ENCODE measurements around the gene KCNQ1.

The KCNQ1 gene

DNA sequence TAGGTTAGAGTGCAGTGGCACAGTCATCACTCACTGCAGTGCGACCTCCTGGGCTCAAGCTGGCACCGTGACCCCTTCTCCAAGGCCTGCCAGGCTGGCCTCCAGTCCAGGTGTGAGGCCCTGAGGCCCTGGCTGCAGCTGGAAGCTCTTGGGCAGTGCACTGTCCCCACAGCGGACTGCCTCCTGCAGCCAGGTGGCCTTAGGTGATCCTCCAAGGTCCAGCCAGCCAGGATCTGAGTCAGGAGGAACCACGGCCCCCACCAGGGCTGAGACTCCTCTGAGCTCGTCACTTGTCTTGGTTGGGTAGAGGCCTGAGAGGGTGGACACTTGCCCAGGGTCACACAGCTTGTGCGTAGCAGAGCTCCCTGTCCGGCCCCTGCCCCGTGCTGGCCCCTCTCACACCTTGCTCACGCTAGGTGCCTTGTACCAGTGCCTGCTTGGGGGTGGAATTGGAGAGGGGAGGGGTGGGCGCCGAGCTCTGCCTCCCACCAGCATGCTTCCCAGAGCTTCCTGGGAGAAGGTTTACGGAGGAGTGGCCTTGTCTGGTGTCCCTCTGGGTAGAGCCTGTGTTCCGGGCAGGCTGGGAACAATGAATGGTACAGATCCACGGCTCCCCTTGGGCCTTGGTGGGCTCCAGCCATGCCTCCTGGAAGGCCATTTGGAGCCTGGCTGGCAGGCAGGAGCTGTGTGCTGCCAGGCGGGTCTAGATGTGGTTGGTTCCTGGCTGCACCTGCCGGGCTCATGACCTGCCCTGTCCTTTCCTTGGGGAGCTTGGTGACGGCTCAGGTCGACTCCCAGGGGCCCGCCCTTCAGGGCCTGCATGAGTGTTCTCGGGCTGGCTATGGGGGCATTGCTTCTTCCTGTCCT lies 20.6 kb downstream of the KCNQ1 start:
- no peaks in the 10 kb centered on the region for H3K27me3 Mint-ChIP-seq
- H3K9me3 Mint-ChIP-seq, result no peaks in the 10 kb centered on the region
- H3K4me1 Mint-ChIP-seq (ENCODE audit: low read depth), result peaks cover 37% of the 10 kb centered on the region
- no peak overlapping the region for H3K27ac Mint-ChIP-seq
- H3K4me3 Mint-ChIP-seq, result no peak overlapping the region
- no peaks in the 10 kb centered on the region for H3K36me3 Mint-ChIP-seq (ENCODE audit: low read depth)

DNA sequence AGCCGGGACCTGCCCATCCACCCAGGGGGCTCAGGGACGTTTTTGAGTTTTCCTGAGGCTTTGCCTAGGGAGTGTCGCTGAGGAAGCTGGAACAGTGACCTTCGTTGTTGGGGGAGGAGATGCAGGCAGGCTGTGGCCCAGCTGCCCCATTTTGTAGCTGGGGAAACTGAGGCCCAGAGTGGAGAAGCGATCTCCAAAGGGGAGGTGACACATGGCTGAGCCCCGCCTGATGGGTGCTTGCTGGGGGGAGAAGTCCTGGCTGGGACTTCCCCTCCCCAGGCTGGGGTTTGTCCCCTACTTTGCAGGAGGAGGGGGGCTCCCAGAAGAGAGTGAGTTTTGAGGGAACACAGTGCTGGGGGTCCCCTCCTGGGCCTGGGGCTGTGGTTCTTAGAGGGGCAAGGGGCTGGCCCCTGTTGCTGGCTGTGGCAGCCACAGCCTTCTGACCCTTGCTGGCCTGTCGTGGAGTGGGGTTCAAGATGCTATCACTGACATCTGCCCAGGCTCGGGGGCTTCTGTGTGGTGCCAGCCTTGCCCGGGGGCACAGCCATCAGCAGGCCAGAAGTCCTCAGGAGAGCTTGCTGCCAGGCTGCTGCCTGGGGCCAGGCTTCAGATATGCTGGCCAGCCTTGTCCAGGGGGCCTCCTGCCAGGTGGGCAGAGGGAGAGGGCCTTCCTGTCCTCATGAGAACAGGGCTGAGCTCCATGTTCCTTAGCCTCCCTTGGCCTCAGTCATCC lies 21.4 kb downstream of the KCNQ1 start:
- H3K27me3 Mint-ChIP-seq, result no peaks in the 10 kb centered on the region
- peaks cover 37% of the 10 kb centered on the region for H3K4me1 Mint-ChIP-seq (ENCODE audit: low read depth)
- no peak overlapping the region for H3K4me3 Mint-ChIP-seq
- no peaks in the 10 kb centered on the region for H3K36me3 Mint-ChIP-seq (ENCODE audit: low read depth)
- H3K27ac Mint-ChIP-seq, result no peak overlapping the region
- H3K9me3 Mint-ChIP-seq, result no peaks in the 10 kb centered on the region

DNA sequence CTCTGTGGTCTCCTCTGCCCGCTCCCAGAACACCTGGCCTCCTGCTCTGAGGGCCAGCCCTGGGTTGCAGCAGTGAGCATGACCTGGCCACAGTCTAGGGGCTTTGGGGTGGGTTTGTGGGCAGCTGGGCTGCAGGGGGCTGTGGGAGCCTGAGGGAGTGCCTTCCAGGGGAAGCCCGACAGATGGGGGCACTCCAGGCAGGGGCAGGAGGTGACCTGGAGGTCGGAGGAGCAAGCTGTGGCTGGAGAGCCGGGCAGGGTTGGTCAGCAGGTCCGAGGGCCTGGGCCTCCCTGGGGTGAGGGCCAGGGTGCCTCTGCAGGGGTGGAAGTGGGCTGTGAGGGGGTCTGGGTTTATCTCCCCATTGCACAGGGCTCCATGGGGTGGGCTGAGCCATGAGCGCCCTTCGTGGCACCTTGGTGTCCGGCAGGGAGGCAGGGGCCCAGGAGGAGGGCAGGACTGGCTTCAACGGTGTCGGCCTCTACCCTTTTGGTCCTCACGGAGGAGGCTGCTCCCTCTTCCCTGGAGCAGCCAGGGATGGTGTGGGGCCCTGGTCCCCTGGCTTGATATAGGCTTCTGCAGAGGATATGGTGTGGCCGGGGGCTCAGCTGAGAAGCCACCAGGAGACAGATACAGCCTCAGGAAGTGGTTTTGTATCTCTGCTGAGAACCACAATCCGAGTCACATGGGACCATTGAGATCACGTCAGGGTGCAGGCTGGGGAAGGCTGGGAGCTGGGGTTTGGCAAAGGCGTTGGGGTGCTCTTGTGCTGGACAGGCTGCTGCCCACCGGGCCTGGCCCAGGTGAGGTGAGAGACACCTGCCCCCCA lies 22.3 kb downstream of the KCNQ1 start:
- peaks cover 44% of the 10 kb centered on the region for H3K4me1 Mint-ChIP-seq (ENCODE audit: low read depth)

DNA sequence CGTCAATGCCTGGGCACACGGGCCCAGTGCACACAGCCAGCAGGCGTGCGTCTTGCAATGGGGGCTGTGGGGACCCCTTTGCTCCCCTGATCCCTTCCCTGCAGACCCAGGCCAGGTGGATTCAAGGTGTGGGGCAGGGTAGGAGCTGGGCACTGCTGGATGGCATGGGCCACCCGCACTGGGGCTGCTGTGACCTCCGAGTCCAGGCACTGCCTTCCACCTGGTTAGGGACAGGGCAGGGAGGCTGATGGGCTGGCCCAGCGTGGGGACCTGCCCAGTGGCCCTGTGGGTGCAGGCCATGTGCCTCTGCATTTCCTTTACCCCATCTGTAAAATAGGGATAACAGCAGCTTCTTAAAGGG lies 22.9 kb downstream of the KCNQ1 start:
- Mint-ChIP-seq H3K4me1 (ENCODE audit: low read depth) (peaks cover 45% of the 10 kb centered on the region), H3K9me3 (no peaks in the 10 kb centered on the region), H3K27ac (no peak overlapping the region), H3K36me3 (ENCODE audit: low read depth) (no peaks in the 10 kb centered on the region), H3K27me3 (no peaks in the 10 kb centered on the region), H3K4me3 (no peak overlapping the region)

More for the DNA sequence above, 22.3 kb downstream of the KCNQ1 start:
- no peaks in the 10 kb centered on the region for H3K36me3 Mint-ChIP-seq (ENCODE audit: low read depth)
- no peak overlapping the region for H3K27ac Mint-ChIP-seq
- no peaks in the 10 kb centered on the region for H3K27me3 Mint-ChIP-seq
- no peaks in the 10 kb centered on the region for H3K9me3 Mint-ChIP-seq
- H3K4me3 Mint-ChIP-seq, result peak overlapping the region; percentile 5

DNA sequence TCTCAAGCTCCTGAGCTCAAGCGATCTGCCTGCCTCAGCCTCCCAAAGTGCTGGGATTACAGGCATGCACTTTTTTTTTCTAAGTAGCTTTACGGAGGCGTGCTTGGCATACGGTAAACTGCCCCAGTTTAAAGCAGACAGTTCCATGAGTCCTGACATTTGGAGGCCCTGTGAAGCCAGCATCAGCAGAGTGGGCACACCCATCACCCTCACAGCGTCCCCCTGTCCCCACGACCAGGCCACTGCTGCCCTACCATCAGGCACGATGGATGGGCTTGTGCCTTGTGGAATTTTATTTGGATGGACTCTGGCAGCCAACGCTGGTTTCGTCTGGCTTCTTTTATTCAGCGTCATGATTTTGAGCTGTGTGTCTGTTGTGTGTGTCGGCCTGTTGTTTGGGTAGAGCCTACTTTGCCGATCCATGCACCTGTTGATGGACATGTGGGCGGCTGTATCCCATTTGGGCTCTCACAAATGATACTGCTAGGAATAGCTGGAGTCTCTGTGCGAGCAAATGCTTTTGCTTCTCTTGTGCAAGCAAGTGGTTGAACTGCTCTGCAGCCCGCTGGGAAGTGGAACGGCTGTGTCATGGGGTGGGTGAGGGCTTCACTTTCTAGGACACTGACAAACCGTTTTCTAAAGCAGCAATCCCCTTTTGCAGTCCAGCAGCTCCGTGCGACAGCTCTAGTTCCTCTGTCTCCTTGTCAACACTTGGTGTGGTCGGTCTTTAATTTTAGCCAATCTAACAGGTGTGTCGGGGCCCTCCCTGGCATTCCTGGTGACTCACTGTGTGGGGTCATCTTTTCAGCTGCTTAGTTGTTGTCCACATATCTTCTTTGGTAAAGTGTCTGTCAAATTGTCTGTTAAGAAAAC lies 23.8 kb downstream of the KCNQ1 start:
- H3K4me3 Mint-ChIP-seq, result no peak overlapping the region
- H3K27me3 Mint-ChIP-seq, result no peaks in the 10 kb centered on the region
- H3K27ac Mint-ChIP-seq, result no peak overlapping the region
- H3K4me1 Mint-ChIP-seq (ENCODE audit: low read depth), result peaks cover 38% of the 10 kb centered on the region
- no peaks in the 10 kb centered on the region for H3K9me3 Mint-ChIP-seq
- H3K36me3 Mint-ChIP-seq (ENCODE audit: low read depth), result no peaks in the 10 kb centered on the region

DNA sequence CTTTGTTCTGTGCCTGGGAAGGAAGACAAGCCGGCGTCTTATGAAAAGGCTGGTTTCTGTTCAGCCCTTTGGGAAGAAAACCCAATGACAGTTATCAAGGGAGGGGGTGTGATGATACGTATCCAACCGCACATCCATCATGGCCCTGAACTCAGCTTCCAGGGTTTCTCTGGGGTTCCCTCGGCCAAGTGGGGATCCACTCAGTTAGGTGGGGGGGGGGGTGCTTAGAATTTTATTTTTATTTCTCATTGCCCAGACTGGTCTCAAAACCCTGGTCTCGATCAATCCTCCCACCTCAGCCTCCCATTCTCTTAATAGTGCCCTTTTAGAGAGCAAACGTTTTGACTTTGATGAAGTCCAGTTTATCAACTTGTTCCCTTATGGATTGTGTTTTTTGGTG lies 25.7 kb downstream of the KCNQ1 start:
- H3K4me1 Mint-ChIP-seq (ENCODE audit: low read depth), result peaks cover 36% of the 10 kb centered on the region
- H3K27ac Mint-ChIP-seq, result no peak overlapping the region
- H3K4me3 Mint-ChIP-seq, result no peak overlapping the region

DNA sequence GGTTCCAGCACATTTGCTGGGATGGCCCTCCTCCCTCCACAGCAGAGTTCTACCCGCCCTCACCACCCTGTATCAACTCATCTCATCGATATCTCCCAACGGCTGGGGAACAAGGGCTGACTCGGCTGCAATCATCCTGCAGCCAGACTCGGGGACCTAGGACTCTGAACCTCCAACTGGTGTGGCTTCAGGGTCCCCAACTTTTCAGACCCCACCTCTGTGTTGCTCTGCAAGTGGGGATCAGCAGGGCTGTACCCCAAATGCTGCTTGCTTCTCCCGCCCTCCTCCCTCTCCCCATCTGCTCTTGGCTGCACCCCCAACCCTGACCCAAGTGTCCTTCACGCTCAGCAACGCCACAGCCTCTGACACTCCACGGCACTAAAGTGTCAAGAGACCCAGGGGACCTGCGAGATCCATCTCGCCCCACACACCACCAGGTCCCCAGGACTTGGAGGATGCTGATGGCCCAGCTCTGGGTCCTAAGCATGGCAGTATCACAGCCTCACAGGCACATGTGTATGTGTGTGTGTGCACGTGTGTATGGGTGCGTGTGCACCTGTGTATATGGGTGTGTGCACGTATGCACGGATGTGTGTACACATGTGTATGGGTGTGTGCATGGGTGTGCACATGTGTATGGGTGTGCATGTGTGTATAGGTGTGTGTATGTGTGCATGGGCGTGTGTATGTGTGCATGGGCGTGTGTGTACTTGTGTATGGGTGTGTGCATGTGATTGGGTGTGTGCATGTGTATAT lies 26.4 kb downstream of the KCNQ1 start:
- peaks cover 32% of the 10 kb centered on the region for H3K4me1 Mint-ChIP-seq (ENCODE audit: low read depth)
- no peaks in the 10 kb centered on the region for H3K9me3 Mint-ChIP-seq
- no peaks in the 10 kb centered on the region for H3K27me3 Mint-ChIP-seq
- H3K4me3 Mint-ChIP-seq, result no peak overlapping the region
- H3K27ac Mint-ChIP-seq, result no peak overlapping the region
- no peaks in the 10 kb centered on the region for H3K36me3 Mint-ChIP-seq (ENCODE audit: low read depth)

More for the DNA sequence above, 25.7 kb downstream of the KCNQ1 start:
- H3K36me3 Mint-ChIP-seq (ENCODE audit: low read depth), result no peaks in the 10 kb centered on the region
- no peaks in the 10 kb centered on the region for H3K9me3 Mint-ChIP-seq
- H3K27me3 Mint-ChIP-seq, result no peaks in the 10 kb centered on the region

DNA sequence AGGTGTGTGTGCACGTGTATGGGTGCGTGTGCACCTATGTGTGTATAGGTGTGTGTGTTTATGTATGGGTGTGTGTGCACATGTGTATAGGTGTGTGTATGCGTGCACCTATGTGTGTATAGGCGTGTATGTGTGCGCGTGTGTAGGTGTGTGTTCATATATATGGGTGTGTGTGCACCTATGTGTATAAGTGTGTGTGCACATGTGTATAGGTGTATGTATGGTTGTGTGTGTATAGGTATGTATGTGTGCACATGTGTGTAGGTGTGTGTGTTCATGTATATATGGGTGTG lies 26.9 kb downstream of the KCNQ1 start:
- Mint-ChIP-seq H3K9me3 (no peaks in the 10 kb centered on the region), H3K36me3 (ENCODE audit: low read depth) (peaks cover under 1% of the 10 kb centered on the region), H3K4me1 (ENCODE audit: low read depth) (peaks cover 28% of the 10 kb centered on the region), H3K4me3 (no peak overlapping the region), H3K27me3 (no peaks in the 10 kb centered on the region), H3K27ac (no peak overlapping the region)

DNA sequence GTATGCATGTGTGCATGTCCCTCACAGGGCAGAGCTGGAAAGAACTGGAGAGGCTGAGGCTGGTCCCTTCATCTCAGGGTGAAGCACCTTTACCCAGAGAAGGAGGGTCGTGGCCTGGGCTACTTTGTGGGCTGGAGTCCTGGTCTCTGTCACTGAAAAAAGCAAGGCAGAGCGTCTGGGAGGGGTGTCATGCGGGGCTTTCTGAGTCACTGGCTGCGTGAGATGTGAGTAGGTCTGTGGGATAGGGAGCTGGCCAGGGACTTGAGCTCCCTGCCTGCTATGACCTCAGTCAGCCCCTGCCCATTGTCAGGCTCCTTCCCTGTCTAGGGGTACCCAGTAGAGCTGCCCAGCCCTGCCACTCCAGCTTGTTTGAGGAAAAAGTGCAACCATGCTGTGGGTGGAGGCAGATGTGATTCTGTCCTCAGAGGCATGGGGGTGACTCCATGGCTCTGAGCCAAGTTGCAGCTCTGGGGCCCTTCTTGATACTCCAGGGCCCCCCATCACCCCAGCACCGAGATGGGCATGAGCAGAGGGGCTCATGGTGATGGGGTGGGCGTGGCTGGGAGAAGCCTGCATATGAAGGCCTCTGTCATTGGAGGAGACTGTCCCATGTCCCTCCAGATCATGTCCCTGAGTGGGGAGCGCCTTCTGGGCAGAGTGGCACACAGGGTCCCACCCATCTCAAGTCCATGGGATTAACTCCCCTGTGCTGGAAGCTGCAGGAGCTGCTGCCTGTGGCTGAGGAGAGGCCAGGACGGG lies 27.8 kb downstream of the KCNQ1 start:
- peaks cover under 1% of the 10 kb centered on the region for H3K9me3 Mint-ChIP-seq
- H3K27me3 Mint-ChIP-seq, result no peaks in the 10 kb centered on the region
- peaks cover 19% of the 10 kb centered on the region for H3K4me1 Mint-ChIP-seq (ENCODE audit: low read depth)
- H3K27ac Mint-ChIP-seq, result no peak overlapping the region
- no peak overlapping the region for H3K4me3 Mint-ChIP-seq
- peaks cover 7% of the 10 kb centered on the region for H3K36me3 Mint-ChIP-seq (ENCODE audit: low read depth)

DNA sequence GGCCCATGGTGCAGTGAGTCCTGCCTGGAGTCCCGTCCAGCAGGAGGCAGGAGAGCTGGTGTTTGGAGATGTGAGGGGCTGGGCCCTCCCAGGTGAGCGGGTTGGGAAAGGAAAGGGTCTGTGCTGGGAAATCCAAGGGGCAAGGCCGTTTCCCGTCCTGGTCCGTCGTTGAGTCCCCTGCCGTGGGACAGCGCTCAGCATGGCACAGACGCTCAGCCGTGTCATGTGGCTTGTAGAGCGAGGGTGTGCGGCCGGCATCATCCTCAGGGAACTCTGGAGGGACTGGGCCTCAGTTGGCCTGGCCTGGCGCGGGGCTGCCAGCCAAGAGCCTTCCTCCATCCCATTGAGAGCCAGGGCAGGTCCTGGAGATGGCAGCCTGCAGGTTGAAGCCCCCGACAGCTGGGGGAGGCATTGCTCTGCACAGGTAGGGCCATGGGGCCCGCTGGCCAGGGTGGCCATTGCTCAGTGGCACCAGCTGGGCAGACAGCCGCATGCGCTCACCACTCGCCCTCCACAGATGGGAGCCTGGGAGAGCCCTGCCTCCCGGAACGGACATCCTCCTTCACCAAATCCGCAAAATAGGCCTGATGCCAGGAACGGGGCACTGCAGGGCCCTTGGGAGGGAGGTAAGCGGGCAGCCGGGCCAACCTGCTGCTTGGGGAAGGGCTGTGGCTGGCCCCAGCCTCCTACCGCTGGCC lies 28.7 kb downstream of the KCNQ1 start:
- no peaks in the 10 kb centered on the region for H3K27me3 Mint-ChIP-seq
- peaks cover 15% of the 10 kb centered on the region for H3K36me3 Mint-ChIP-seq (ENCODE audit: low read depth)
- peaks cover 18% of the 10 kb centered on the region for H3K4me1 Mint-ChIP-seq (ENCODE audit: low read depth)
- no peak overlapping the region for H3K4me3 Mint-ChIP-seq
- no peak overlapping the region for H3K27ac Mint-ChIP-seq
- H3K9me3 Mint-ChIP-seq, result peaks cover 9% of the 10 kb centered on the region

DNA sequence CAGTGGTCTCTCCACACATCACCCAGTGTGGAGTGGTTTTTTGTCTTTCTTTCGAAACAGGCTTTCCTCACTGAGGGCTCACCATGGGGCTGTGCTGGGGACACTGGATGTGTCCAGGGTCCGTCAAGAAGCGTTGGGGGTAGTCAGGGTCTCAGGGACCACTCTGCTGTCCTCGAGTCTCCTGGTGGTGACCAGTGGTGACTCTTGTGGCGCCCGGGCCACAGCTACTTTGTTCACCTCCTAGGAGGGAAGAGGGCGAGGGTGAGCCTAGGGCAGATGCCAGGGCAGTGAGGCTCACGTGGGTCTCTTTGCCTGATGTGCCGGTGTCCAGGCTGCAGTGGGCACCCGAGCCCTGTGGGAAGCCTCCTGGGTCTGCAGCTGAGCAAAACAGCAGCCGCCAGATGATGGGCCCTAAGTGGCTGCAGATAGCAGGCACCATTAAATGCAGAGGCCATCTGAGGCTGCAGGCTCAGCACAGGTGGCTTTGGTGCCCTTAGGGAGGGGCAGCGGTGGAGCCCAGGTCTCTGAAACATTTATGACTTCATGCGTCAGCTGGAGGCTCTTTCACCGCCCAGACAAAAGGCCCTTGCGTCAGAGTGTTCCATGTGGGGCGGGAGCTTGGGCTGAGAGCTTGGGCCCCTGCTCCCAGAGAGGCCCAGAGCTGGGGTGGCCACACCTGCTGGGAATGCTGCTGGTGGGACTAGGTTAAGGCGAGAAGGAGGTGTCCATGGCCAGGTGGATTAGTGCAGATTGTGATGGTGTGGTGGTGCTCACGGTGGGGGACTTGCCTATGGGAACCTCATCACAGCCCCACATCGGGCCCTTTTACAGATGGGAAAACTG lies 29.5 kb downstream of the KCNQ1 start:
- H3K9me3 Mint-ChIP-seq, result peaks cover 12% of the 10 kb centered on the region
- H3K4me1 Mint-ChIP-seq (ENCODE audit: low read depth), result peaks cover 11% of the 10 kb centered on the region
- H3K27ac Mint-ChIP-seq, result no peak overlapping the region
- H3K4me3 Mint-ChIP-seq, result no peak overlapping the region
- peaks cover 22% of the 10 kb centered on the region for H3K36me3 Mint-ChIP-seq (ENCODE audit: low read depth)
- H3K27me3 Mint-ChIP-seq, result no peaks in the 10 kb centered on the region

All from stimulated activated naive CD8-positive, alpha-beta T cell treated with anti-CD3 and anti-CD28 coated beads, Interleukin-15, Interleukin-2, amounts not matched to agents 100 ng/mL and 50 ng/mL, for 24 hours (primary cell).